ENCODE results near the gene PRDM11.

- TF ChIP-seq POU2F2 (IDR thresholded peaks at IDR 0.05; ENCODE audit: low read depth, low read length) (no peak), POLR2A (IDR thresholded peaks at IDR 0.05; ENCODE audit: low read depth, low read length) (no peak), POLR2AphosphoS5 (IDR thresholded peaks at IDR 0.05; ENCODE audit: low read depth, low read length) (no peak)
Measured at GRCh38 chr11:45155627-45156180, 9.3 kb downstream of the PRDM11 start.
